Fibroblast of villous mesenchyme (primary cell): ENCODE measurements around the gene SH2D3A. TPM values are rescaled to one million over a fixed set of nuclear protein-coding genes. Genes with fewer than 3 reads are reported as not detected.
A peak's percentile ranks its signal among the peaks of the same experiment; 100 is the strongest.

Source experiments
- DNase-seq: peaks from one replicate; pipeline ENCODE4 v3.0.0-alpha.2; 2010; ENCODE audit warnings: low read depth
- H3K4me3 ChIP-seq: 2 replicates; pipeline ENCODE4 v1.5.1; 2011; ENCODE audit warnings: low read depth, mild to moderate bottlenecking, low read length
- CTCF ChIP-seq: IDR thresholded peaks from 2 replicates; pipeline ENCODE4 v1.5.1; 2012; ENCODE audit warnings: low read depth, mild to moderate bottlenecking, low read length; ENCODE audit not compliant: insufficient read depth
- total RNA-seq: library from RNA; depleted of rRNA; stranded (reverse); fragments of >200 nt; gene quantifications from 2 replicates; pipeline ENCODE4 v1.2.3, GENCODE V29; 2012

SH2D3A gene
- total RNA-seq, 1 donor, result under 0.01 TPM

DNA sequence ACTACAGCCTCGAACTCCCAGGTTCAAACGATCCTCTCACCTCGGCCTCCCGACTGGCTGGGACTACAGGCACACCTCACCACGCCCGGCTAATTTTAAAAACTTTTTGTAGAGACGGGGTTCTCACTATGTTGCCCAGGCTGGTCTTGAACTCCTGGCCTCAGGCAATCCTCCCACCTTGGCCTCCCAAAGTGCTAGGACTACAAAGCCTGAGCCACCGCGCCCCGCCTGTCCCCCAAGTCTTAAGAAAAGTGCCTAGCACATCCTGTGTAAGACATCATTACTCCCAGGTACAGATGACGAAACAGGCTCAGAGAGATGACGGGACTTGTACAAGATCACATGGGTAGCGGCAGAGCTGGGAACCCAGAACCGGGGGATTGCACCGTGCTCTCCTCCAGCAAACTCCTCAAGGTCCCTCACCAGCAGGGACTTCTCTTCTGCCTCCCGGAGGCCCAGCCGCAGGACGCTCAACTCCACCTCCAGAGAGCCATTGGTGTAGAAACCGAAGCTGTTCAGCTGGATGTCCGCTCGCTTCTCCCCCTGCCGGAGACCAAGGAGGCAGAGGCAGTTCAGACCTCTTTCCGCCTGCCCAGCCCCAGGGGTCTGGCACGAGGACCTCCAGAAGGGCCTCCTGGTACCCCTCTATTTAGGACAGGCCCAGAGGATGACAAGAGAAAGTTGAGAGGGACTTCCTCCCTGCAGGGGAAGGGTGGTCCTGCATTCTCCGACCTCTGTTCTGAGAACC lies 30.9 kb downstream of the SH2D3A start:
- peak overlapping the region; percentile 97 for H3K4me3 ChIP-seq
- TF ChIP-seq CTCF, result peak; percentile 78
- peak; percentile 92 for DNase-seq

GRCh38 chr19:6735181-6735911 lies 31.9 kb downstream of the SH2D3A start:
- TF ChIP-seq CTCF, result no peak
- H3K4me3 ChIP-seq, result peak overlapping the region; percentile 97
- no peak for DNase-seq

DNA sequence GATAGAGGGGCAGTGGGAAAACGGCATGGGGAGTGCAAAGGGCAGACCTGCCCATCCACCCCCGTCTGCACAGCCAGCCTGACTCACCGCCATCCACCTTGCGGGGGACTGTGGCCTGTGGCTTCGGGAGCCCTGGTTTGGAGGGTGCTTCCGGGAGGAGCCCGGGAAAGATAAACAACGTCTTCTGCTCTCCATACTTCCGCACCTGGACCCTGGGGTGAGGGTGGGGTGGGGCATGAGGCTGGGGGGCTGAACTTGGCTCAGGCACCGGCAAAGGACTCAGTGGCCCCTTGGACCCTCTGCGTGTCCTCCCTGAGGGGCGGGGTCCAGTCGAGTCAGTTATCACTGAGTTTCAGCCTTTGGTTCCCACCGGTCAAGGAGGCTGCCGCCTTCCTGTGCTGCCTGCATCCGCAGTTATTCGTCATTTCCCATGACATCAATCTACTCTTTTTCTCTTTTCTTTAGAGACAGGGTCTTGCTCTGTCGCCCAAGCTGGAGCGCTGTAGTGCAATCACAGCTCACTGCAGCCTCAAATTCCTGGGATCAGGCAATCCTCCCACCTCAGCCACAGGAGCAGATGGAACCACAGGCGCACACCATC lies 33.0 kb downstream of the SH2D3A start:
- no peak overlapping the region for H3K4me3 ChIP-seq
- no peak for DNase-seq
- TF ChIP-seq CTCF, result no peak

- no peak overlapping the region for H3K4me3 ChIP-seq
- DNase-seq, result no peak
- TF ChIP-seq CTCF, result no peak
Observed at GRCh38 chr19:6733338-6734095, 33.7 kb downstream of the SH2D3A start.

DNA sequence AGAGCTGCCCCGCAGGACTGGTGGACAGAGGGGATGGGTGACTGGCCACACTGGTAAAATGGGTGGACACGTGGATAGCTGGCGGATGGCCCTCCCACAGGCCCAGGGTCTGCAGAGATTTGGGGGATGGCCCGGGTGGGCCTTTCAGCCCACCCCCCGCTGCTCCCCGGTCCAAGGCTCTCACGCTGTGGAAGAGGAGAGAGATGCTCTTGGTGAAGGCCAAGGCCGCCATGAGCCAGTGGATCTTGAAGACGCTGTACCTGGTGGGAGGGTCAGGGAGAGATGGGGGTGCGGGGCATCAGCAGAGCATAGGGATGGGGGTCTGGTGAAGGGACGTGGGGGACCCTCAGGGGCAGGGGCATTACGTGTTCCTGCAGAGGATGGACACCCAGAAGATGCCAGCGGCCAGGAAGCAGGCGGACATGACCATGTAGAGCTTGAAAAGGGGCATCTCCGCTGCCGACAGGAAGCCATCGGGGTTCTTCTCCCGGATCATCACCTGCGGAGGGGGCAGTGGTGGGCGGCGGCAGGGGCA lies 34.4 kb downstream of the SH2D3A start:
- no peak for DNase-seq
- H3K4me3 ChIP-seq, result no peak overlapping the region
- no peak for TF ChIP-seq CTCF

- no peak for DNase-seq
- TF ChIP-seq CTCF, result no peak
- H3K4me3 ChIP-seq, result no peak overlapping the region
Observed at GRCh38 chr19:6731822-6732221, 35.4 kb downstream of the SH2D3A start.
